Prostate gland (tissue), 2 donors: ENCODE data around the gene PCDH8. TPM values are rescaled to one million over a fixed set of nuclear protein-coding genes. Genes with fewer than 3 reads are reported as not detected.

ENCODE experiments used
- DNase-seq: peaks from one replicate; pipeline ENCODE4 v3.0.0-alpha.2; 2019; ENCODE audit warnings: low spot score
- H3K27ac ChIP-seq, 2 donors: fragments of 200-600 bp; sonication (generic); 2 replicates each; pipeline ENCODE4 v1.5.1; 2017 to 2019
- H3K27me3 ChIP-seq: fragments of 200-600 bp; sonication (generic); replicated peaks from 2 replicates; pipeline ENCODE4 v1.5.1; 2019; ENCODE audit not compliant: insufficient read depth
- H3K36me3 ChIP-seq, 2 donors: fragments of 200-600 bp; sonication (generic); 1 replicate in 1 of 2; 2 replicates in 1 of 2; pipeline versions ENCODE4 v1.5.1 to v1.8.1; 2017 to 2019
- H3K4me1 ChIP-seq: fragments of 200-600 bp; sonication (generic); replicated peaks from 2 replicates; pipeline ENCODE4 v1.5.1; 2019
- H3K4me3 ChIP-seq, 2 donors: fragments of 200-600 bp; sonication (generic); 2 replicates each; pipeline ENCODE4 v1.5.1; 2017 to 2019
- H3K9me3 ChIP-seq: fragments of 200-600 bp; sonication (generic); 2 replicates; pipeline ENCODE4 v1.5.1; 2017
- POLR2A ChIP-seq: fragments of 450-650 bp; IDR thresholded peaks from one replicate; pipeline ENCODE4 v1.6.1; 2016; ENCODE audit warnings: antibody characterized with exemption, mild to moderate bottlenecking
- POLR2AphosphoS5 ChIP-seq: sonication (generic); formaldehyde crosslinking; IDR thresholded peaks from one replicate; pipeline ENCODE4 v1.6.1; 2017; ENCODE audit warnings: antibody characterized with exemption
- WGBS: methylation state at CpG from one replicate; pipeline ENCODE4 v1.1.5; 2018; 5-methylcytosine and 5-hydroxymethylcytosine counted together
- intact Hi-C: fragments of 100-400 bp; cut with DNase I; formaldehyde crosslinking; loops from one replicate; pipeline ENCODE4 v1.14.2; 2022
- total RNA-seq, 2 donors: library from RNA; depleted of rRNA; stranded (reverse); fragments of >200 nt; gene quantifications; one replicate each; pipeline ENCODE4 v1.1.0, GENCODE V29; 2016
- TF ChIP-seq, protein P1 (sequence below), 4 experiments: fragments of 200-600 bp in 2 of 4; fragments of 450-650 bp in 2 of 4; sonication (generic) in 2 of 4; IDR thresholded peaks; 1 replicate in 3 of 4; 2 replicates in 1 of 4; pipeline ENCODE4 v1.5.1; 2016 to 2019; ENCODE audit warnings: antibody characterized with exemption in 4 of 4, mild to moderate bottlenecking in 2 of 4, moderate library complexity in 2 of 4

Gene PCDH8, protein sequence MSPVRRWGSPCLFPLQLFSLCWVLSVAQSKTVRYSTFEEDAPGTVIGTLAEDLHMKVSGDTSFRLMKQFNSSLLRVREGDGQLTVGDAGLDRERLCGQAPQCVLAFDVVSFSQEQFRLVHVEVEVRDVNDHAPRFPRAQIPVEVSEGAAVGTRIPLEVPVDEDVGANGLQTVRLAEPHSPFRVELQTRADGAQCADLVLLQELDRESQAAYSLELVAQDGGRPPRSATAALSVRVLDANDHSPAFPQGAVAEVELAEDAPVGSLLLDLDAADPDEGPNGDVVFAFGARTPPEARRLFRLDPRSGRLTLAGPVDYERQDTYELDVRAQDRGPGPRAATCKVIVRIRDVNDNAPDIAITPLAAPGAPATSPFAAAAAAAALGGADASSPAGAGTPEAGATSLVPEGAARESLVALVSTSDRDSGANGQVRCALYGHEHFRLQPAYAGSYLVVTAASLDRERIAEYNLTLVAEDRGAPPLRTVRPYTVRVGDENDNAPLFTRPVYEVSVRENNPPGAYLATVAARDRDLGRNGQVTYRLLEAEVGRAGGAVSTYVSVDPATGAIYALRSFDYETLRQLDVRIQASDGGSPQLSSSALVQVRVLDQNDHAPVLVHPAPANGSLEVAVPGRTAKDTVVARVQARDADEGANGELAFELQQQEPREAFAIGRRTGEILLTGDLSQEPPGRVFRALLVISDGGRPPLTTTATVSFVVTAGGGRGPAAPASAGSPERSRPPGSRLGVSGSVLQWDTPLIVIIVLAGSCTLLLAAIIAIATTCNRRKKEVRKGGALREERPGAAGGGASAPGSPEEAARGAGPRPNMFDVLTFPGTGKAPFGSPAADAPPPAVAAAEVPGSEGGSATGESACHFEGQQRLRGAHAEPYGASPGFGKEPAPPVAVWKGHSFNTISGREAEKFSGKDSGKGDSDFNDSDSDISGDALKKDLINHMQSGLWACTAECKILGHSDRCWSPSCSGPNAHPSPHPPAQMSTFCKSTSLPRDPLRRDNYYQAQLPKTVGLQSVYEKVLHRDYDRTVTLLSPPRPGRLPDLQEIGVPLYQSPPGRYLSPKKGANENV
- total RNA-seq, result 1 to 10 TPM; 6.0 to 9.5 TPM

DNA sequence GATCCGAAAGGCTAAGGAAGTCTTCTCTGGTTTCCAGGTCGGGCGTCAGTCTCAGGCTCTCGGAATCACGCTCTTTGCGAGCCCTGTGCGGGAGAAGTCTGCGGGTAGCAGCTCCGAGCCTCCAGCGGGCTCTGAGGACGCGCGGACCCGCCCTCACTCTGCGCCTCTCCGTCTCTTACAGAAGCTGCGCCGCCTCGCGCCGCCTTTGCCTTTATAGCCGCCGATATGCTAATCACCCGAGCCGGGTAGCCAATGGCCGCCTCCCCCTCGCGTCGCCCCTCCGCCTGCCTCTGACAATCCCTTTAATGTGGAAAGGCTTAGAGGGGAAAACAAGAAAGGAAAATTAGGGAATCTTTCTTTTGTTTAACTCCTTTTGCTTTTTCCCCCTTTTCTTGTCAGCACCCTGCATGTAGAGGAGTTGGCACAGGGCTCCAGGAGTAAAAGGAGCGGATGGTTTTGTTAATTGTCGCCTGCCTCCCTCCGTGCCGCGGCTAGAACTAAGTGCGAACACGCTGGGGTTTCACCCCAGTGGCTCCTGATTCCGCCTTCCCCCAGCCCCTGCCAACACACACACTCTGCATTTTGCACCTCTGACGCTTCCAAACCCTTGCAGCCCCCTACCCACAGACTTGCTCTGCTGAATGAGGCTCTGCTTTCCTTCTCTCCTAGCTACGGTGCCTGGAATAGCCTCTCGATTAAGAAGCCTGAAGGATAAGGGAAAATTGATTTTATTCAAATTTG, at the start of gene PCDH8:
Gene PCDH8 (minus strand): TSS at position 186 of the 741 bp plus-strand sequence. CDS start 204 bp downstream, outside the sequence.
- 2% methylated on average over 41 of the region's 41 CpGs for WGBS
- H3K27ac ChIP-seq, result no peak within 1 kb of the TSS
- intact Hi-C loops, result no loop called here
- H3K9me3 ChIP-seq, result no peaks in the 10 kb centered on the region
- no peak for TF ChIP-seq POLR2A
- TF ChIP-seq, protein P1, sequence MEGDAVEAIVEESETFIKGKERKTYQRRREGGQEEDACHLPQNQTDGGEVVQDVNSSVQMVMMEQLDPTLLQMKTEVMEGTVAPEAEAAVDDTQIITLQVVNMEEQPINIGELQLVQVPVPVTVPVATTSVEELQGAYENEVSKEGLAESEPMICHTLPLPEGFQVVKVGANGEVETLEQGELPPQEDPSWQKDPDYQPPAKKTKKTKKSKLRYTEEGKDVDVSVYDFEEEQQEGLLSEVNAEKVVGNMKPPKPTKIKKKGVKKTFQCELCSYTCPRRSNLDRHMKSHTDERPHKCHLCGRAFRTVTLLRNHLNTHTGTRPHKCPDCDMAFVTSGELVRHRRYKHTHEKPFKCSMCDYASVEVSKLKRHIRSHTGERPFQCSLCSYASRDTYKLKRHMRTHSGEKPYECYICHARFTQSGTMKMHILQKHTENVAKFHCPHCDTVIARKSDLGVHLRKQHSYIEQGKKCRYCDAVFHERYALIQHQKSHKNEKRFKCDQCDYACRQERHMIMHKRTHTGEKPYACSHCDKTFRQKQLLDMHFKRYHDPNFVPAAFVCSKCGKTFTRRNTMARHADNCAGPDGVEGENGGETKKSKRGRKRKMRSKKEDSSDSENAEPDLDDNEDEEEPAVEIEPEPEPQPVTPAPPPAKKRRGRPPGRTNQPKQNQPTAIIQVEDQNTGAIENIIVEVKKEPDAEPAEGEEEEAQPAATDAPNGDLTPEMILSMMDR (IDR thresholded peaks at IDR 0.05), result no peak
- TF ChIP-seq POLR2AphosphoS5, result no peak
- H3K27me3 ChIP-seq, result peaks cover 29% of the 10 kb centered on the region
- H3K4me1 ChIP-seq, result peaks cover 3% of the 10 kb centered on the region
- H3K36me3 ChIP-seq, result no peaks in the 10 kb centered on the region
- no peak for DNase-seq
- H3K4me3 ChIP-seq, result no peak within 1 kb of the TSS

DNA sequence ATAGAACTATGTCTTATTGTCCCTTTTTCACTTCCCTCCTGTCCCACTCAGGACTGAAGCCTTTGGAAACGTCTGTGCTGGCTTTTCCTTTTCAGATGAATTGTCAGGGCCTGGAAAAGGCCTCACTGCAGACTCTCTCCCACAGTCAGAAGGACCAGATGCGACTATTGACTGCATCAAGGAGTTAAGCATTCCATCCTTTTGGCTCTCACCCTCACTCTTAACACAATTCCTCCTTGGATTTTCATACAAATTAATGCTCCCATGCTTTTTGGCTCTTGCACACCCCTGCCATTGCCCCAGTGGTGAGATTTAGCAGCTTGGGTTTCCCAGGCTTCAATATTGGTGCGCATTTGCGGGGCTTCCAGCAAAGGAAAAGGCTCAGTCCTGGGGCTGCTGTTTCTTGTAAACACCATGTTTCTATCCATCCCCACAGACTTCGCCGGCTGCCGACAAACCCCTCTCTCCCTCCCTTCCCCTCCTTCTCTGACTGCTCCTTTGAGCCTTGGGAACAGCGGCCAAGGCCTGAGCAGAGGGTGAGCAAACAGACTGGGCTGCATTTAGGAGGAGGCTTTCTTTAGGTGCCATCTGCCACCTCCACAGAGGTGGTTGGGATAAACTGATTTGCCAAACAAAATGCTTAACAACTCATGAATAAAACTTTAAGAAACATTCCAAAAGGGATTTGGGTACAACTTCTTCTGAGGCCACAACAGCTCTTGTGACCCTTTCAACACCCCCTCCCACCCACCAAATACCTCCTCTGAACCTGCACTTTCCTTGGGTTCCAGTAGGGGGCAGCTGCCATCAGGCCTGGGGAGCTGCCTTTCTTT, 48.6 kb upstream of the PCDH8 start:
- Histone ChIP-seq H3K27ac (no peak overlapping the region), H3K4me1 (no peaks in the 10 kb centered on the region), H3K4me3 (no peak overlapping the region), H3K36me3 (no peaks in the 10 kb centered on the region), H3K9me3 (no peaks in the 10 kb centered on the region), H3K27me3 (no peaks in the 10 kb centered on the region)
- 39% methylated on average over 8 of the region's 8 CpGs for WGBS
- DNase-seq, result no peak
- TF ChIP-seq, protein P1 (IDR thresholded peaks at IDR 0.05), result no peak
- TF ChIP-seq POLR2A, result no peak
- TF ChIP-seq POLR2AphosphoS5, result no peak
- intact Hi-C loops, result no loop called here

DNA sequence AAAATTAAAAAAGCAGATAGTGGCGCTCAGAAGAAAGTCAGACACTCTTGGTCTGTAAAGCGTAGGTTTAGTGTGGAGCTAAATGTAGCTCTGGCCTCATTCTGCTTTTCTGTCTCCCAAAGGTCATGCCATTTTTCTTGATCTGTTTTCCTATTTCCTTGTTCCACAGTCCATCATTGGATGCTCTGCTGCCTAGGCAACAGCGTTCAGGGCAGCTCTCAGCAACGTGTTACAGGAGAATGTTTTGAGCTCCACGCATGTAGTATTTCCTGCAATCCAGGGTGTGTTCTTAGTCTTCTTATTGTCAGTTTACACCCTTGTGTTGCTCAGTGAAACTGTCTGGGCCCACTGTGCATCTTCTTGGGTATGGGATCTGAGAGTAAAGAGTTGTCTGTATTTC, 46.0 kb upstream of the PCDH8 start:
- Histone ChIP-seq H3K4me1 (no peaks in the 10 kb centered on the region), H3K27ac (no peak overlapping the region), H3K9me3 (no peaks in the 10 kb centered on the region), H3K27me3 (no peaks in the 10 kb centered on the region), H3K36me3 (no peaks in the 10 kb centered on the region), H3K4me3 (no peak overlapping the region)
- no peak for DNase-seq
- TF ChIP-seq POLR2AphosphoS5, result no peak
- no peak for TF ChIP-seq POLR2A
- TF ChIP-seq, protein P1 (IDR thresholded peaks at IDR 0.05), result no peak
- intact Hi-C loops, result no loop called here
- 81% methylated on average over 5 of the region's 5 CpGs for WGBS

DNA sequence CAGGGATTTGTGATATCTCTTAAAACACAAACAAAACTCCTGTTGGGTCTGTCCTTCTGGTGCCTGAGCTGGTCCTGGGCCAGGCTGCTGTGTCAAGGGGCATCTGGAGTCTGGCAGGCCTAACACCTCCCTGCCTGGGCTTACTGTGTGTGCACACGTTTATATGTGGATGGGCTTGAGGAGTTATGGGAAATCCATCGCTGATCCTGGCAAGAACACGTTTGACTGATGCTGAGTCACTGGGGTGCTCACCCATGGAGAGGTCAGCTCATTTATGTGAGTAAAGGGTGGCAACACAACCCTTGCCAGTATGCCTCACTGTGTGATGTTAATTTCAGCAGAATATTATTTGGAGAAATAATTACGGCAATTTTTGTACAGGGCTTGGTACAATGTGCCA, 44.5 kb upstream of the PCDH8 start:
- Histone ChIP-seq H3K27me3 (no peaks in the 10 kb centered on the region), H3K27ac (no peak overlapping the region), H3K4me3 (no peak overlapping the region), H3K36me3 (no peaks in the 10 kb centered on the region), H3K9me3 (no peaks in the 10 kb centered on the region), H3K4me1 (no peaks in the 10 kb centered on the region)
- DNase-seq, result no peak
- TF ChIP-seq, protein P1 (IDR thresholded peaks at IDR 0.05), result no peak
- TF ChIP-seq POLR2A (no peak), POLR2AphosphoS5 (no peak)
- WGBS, result 72% methylated on average over 4 of the region's 4 CpGs
- intact Hi-C loops, result no loop called here
